Gastrocnemius medialis (tissue), 4 donors: ENCODE data around the gene TARDBP. TPM values are rescaled to one million over a fixed set of nuclear protein-coding genes. Genes with fewer than 3 reads are reported as not detected.

Source experiments
- ATAC-seq, 2 donors: fragments of 150-250 bp; one replicate each; pipeline ENCODE4 v1.9.1; 2016
- DNase-seq, 2 donors: peaks; one replicate each; pipeline ENCODE4 v3.0.0-alpha.2; 2019
- H3K27ac ChIP-seq, 4 donors: fragments of 200-600 bp; sonication (generic); 1 replicate in 1 of 4; 2 replicates in 3 of 4; pipeline ENCODE4 v1.5.1; 2016 to 2018; ENCODE audit warnings: mild to moderate bottlenecking in 2 of 4, moderate library complexity in 1 of 4
- H3K27me3 ChIP-seq, 3 donors: fragments of 200-600 bp; sonication (generic) in 2 of 3; 1 replicate in 1 of 3; 2 replicates in 2 of 3; pipeline versions ENCODE4 v1.5.1 to v1.6.0; 2016 to 2019; ENCODE audit warnings: mild to moderate bottlenecking in 1 of 3, moderate library complexity in 1 of 3
- H3K36me3 ChIP-seq, 2 donors: fragments of 200-600 bp; sonication (generic) in 1 of 2; one replicate each; pipeline ENCODE4 v1.5.1; 2017 to 2018
- H3K4me1 ChIP-seq, 2 donors: fragments of 200-600 bp; sonication (generic) in 1 of 2; one replicate each; pipeline ENCODE4 v1.5.1; 2016 to 2017; ENCODE audit warnings: mild to moderate bottlenecking in 2 of 2
- H3K4me3 ChIP-seq, 4 donors: fragments of 200-600 bp; sonication (generic) in 3 of 4; 1 replicate in 1 of 4; 2 replicates in 3 of 4; pipeline ENCODE4 v1.5.1; 2016 to 2019; ENCODE audit warnings: mild to moderate bottlenecking in 2 of 4
- H3K9me3 ChIP-seq, 3 donors: fragments of 200-600 bp; sonication (generic) in 2 of 3; 1 replicate in 1 of 3; 2 replicates in 2 of 3; pipeline ENCODE4 v1.5.1; 2016 to 2019
- CTCF ChIP-seq, 5 experiments: fragments of 450-650 bp in 3 of 5; fragments of 200-600 bp in 2 of 5; sonication (generic) in 2 of 5; IDR thresholded peaks in 4 of 5; conservative IDR thresholded peaks in 1 of 5; 1 replicate in 4 of 5; 2 replicates in 1 of 5; pipeline ENCODE4 v1.5.1; 2016 to 2019; ENCODE audit warnings: antibody characterized with exemption in 5 of 5, mild to moderate bottlenecking in 3 of 5, moderate library complexity in 3 of 5
- POLR2A ChIP-seq, 2 donors: fragments of 450-650 bp; IDR thresholded peaks; one replicate each; pipeline ENCODE4 v1.6.1; 2017; ENCODE audit warnings: antibody characterized with exemption in 2 of 2, mild to moderate bottlenecking in 2 of 2, moderate library complexity in 2 of 2
- in situ Hi-C, 4 donors: fragments of 200-750 bp; cut with MboI; loops; one replicate each; pipeline versions ENCODE4 v1.15.0 to v1.8.0; 2017; ENCODE audit warnings: low sequenced_read_pairs in 4 of 4
- intact Hi-C: fragments of 100-400 bp; cut with DNase I; formaldehyde crosslinking; loops from one replicate; pipeline ENCODE4 v1.15.1; 2023; ENCODE audit warnings: low total_unique reads
- total RNA-seq, 4 donors: library from RNA; depleted of rRNA; stranded (reverse); fragments of >200 nt; gene quantifications; one replicate each; pipeline versions ENCODE4 v1.1.0 to v1.2.3, GENCODE V29; 2016

TARDBP gene
- total RNA-seq, 4 donors from 2014 or later = 72.0 to 101 (median 85.5) TPM

DNA sequence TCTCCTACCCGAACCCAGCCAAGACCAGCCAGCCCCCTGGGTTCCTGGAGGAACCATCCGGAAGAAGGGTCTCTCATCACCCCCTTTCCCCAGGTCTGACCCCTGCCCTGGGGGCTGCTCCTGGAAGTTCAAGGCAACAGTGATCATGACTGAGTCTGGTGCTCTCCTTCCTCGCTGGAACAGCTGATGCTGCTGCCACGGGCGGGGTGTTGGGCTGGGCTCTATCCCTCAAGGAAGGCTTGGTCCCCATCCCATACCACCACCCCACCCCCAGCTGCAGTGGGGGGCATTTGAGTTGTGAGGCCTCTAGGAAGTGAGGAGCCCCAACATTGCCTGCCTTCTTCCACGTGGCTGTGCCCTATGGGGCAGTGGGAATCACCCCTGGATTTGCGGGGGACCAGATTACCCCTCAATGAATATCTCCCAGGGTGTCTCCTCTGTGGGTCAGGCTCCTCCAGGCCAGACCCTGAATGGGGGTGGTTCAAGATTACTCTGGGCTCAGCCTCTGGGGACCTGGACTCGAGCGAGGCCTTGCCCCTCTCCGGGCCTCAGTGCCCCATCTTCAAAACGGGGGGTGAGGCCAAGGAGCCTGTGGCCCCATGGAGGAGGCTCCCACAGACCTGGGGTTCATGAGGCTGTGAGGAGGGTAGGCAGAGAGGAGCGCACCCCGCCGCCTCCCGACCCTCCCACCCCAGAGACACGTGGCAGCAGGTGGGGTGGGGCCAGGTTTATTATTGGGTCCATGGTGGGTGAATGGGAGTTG is 31.8 kb downstream of the TARDBP start:
- intact Hi-C loops (no loop called here), in situ Hi-C loops (loop anchor here in 1 of 4 donors (25.0 kb wide), 1 partner anchor 593 kb away; no protein-coding TSS in a partner anchor)
- TF ChIP-seq CTCF (IDR thresholded peaks at IDR 0.05 in 4 of 5, conservative IDR thresholded peaks at IDR 0.05 in 1 of 5) (no peak), POLR2A (IDR thresholded peaks at IDR 0.05) (no peak)
- Histone ChIP-seq H3K27me3 (no peaks in the 10 kb centered on the region), H3K4me3 (no peak overlapping the region), H3K9me3 (no peaks in the 10 kb centered on the region), H3K36me3 (no peaks in the 10 kb centered on the region), H3K27ac (no peak overlapping the region), H3K4me1 (no peaks in the 10 kb centered on the region)
- ATAC-seq (no peak), DNase-seq (no peak)

DNA sequence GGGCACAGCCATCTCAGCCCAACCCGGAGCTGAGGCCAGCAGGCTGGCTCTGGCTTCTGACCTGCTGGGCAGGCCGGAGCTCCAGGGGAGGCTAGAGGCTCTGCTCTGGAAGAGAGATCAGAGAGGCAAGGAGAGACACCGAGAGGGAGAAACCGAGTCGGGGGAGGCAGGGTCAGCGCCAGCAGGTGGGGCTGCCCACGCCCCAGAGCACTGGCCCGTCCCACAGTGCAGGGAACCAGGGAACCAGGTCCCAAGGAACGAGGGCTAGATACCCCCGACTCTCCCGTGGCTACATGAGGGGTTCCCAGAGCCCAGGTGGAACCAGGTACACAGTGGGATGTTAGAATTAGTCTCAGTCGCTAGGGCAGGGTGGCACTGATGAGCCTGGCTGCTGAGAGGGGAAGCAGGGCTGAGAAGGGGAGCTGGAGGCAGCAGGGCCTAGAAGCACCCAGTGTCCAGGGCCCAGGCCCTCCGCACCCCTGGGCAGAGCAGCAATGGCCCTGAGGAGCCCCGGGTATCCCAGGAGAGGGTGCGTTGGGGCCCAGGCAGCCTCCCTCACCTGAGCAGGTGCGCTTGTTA is 32.5 kb downstream of the TARDBP start:
- Histone ChIP-seq H3K4me1 (no peaks in the 10 kb centered on the region), H3K9me3 (no peaks in the 10 kb centered on the region), H3K4me3 (no peak overlapping the region), H3K36me3 (no peaks in the 10 kb centered on the region), H3K27ac (no peak overlapping the region), H3K27me3 (no peaks in the 10 kb centered on the region)
- no peak for ATAC-seq
- TF ChIP-seq CTCF (IDR thresholded peaks at IDR 0.05 in 4 of 5, conservative IDR thresholded peaks at IDR 0.05 in 1 of 5) = no peak
- no peak for TF ChIP-seq POLR2A (IDR thresholded peaks at IDR 0.05)
- in situ Hi-C loops = loop anchor here in 1 of 4 donors (25.0 kb wide), 1 partner anchor 592 kb away; no protein-coding TSS in a partner anchor
- no peak for DNase-seq
- intact Hi-C loops = no loop called here

DNA sequence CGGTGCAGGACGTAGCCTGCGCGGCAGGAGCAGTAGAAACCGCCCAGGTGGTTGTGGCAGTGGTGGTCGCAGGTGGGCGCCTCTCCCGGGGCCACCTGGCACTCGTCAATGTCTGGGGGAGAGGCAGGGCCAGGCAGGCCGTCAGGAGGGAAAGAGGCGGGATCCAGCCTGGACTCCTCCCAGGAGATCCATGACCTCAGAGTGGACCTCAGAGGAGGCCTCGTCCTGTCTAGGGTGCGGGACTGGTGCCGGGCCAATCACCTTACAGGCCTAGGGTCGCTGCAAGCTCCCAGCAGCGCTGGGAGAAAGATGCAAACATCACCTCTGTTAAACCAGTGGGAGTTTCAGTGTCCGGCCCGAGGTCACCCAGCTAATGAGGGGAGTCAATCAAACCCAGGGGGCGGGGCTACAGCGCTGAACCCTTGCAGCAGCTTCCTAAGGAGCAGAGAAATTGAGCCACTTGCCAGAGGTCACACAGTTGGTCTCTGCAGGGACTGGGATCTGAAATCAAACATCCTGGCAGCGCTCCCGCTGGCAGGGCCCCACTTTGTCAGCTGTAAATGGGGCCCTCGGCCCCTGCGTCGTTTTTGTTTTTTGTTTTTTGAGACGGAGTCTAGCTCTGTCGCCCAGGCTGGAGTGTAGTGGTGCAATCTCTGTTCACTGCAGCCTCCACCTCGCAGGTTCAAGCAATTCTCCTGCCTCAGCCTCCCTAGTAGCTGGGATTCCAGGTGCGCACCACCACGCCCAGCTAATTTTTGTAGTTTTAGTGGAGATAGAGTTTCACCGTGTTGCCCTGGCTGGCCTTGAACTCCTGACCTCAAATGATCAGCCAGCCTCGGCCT is 33.2 kb downstream of the TARDBP start:
- DNase-seq = no peak
- TF ChIP-seq CTCF (IDR thresholded peaks at IDR 0.05 in 4 of 5, conservative IDR thresholded peaks at IDR 0.05 in 1 of 5) (no peak), POLR2A (IDR thresholded peaks at IDR 0.05) (no peak)
- H3K9me3 ChIP-seq = no peaks in the 10 kb centered on the region
- H3K27me3 ChIP-seq = no peaks in the 10 kb centered on the region
- H3K4me1 ChIP-seq = no peaks in the 10 kb centered on the region
- ATAC-seq = no peak
- no peaks in the 10 kb centered on the region for H3K36me3 ChIP-seq
- H3K27ac ChIP-seq = no peak overlapping the region
- in situ Hi-C loops = loop anchor here in 1 of 4 donors (25.0 kb wide), 1 partner anchor 592 kb away; no protein-coding TSS in a partner anchor
- intact Hi-C loops = no loop called here
- H3K4me3 ChIP-seq = no peak overlapping the region

- Histone ChIP-seq H3K36me3 (no peaks in the 10 kb centered on the region), H3K27ac (no peak overlapping the region), H3K4me1 (no peaks in the 10 kb centered on the region), H3K4me3 (no peak overlapping the region), H3K27me3 (no peaks in the 10 kb centered on the region), H3K9me3 (no peaks in the 10 kb centered on the region)
- intact Hi-C loops = no loop called here
- ATAC-seq (no peak), DNase-seq (no peak)
- in situ Hi-C loops = loop anchor here in 1 of 4 donors (25.0 kb wide), 1 partner anchor 591 kb away; no protein-coding TSS in a partner anchor
- TF ChIP-seq CTCF (IDR thresholded peaks at IDR 0.05 in 4 of 5, conservative IDR thresholded peaks at IDR 0.05 in 1 of 5) (no peak), POLR2A (IDR thresholded peaks at IDR 0.05) (no peak)
Observed at GRCh38 chr1:11046270-11046566, 33.8 kb downstream of the TARDBP start.
